HepG2 (cell line): Measurements from ENCODE around the gene MXRA8. TPM values are rescaled to one million over a fixed set of nuclear protein-coding genes. Genes with fewer than 3 reads are reported as not detected.

ENCODE experiments used
- ATAC-seq: fragments of 200-7000 bp; cut with Tn5 transposase; 3 replicates; pipeline ENCODE4 v1.9.1; 2020; ENCODE audit warnings: mild to moderate bottlenecking, moderate library complexity
- BruUV-seq: library from RNA; stranded (reverse); fragments of 400-500 nt; replicated peaks from 2 replicates; lab custom pipeline; 2021; lab: Mats Ljungman, UMichigan
- CTCF ChIA-PET: fragments of 300-600 bp; formaldehyde crosslinking; extraction: SDS; loops from one replicate; lab custom pipeline; 2021; ENCODE audit warnings: low total read pairs, inconsistent platforms, low intra/inter-chr PET ratio; lab: Yijun Ruan, JAX
- POLR2A ChIA-PET: fragments of 350-600 bp; sonication (Branson Sonifier 250); formaldehyde crosslinking; loops from one replicate; lab custom pipeline; 2020; ENCODE audit warnings: antibody characterized with exemption, inconsistent platforms; lab: Yijun Ruan, JAX
- DNase-seq: peaks from one replicate; pipeline ENCODE4 v3.0.0-alpha.2; 2015; ENCODE audit warnings: low spot score
- FAIRE-seq: peaks from 3 replicates; lab custom pipeline; 2011; peaks lifted over from hg19 to GRCh38; lab: Jason Lieb, UNC
- H2AFZ ChIP-seq: one replicate; pipeline ENCODE4 v1.6.1; 2011; ENCODE audit warnings: low read length, inconsistent platforms
- H3K27ac ChIP-seq: fragments of 300-600 bp; 3 replicates; pipeline ENCODE4 v1.8.0; 2011; ENCODE audit warnings: mixed run types, mild to moderate bottlenecking, mixed read lengths, low read length, inconsistent platforms; ENCODE audit not compliant: insufficient read depth; ENCODE audit errors: extremely low read length
- H3K27me3 ChIP-seq, 2 experiments: fragments of 200-600 bp in 1 of 2; 2 replicates in 1 of 2; 3 replicates in 1 of 2; pipeline versions ENCODE4 v1.6.0 to v1.8.0; 2011; ENCODE audit warnings: low read length in 2 of 2, mild to moderate bottlenecking in 2 of 2, moderate library complexity in 2 of 2, inconsistent platforms in 1 of 2; ENCODE audit not compliant: insufficient read depth in 2 of 2, control insufficient read depth in 1 of 2
- H3K36me3 ChIP-seq, 2 experiments: fragments of 200-600 bp in 1 of 2; replicated peaks in 1 of 2; 2 replicates in 1 of 2; 3 replicates in 1 of 2; pipeline versions ENCODE4 v1.5.1 to v1.8.0; 2011; ENCODE audit warnings: low read length in 2 of 2, inconsistent platforms in 1 of 2; ENCODE audit not compliant: insufficient read depth in 2 of 2, control insufficient read depth in 1 of 2
- H3K4me1 ChIP-seq: 2 replicates; pipeline ENCODE4 v1.5.1; 2012; ENCODE audit warnings: low read length, inconsistent platforms; ENCODE audit not compliant: insufficient read depth
- H3K4me2 ChIP-seq: 2 replicates; pipeline ENCODE4 v1.6.0; 2011; ENCODE audit warnings: low read depth, low read length, inconsistent platforms
- H3K4me3 ChIP-seq, 3 experiments: fragments of 200-600 bp in 1 of 3; sonication (generic), shearing (Covaris generic) in 1 of 3; replicated peaks in 1 of 3; 2 replicates each; pipeline ENCODE4 v1.5.1; 2011 to 2016; ENCODE audit warnings: low read length in 3 of 3, inconsistent platforms in 2 of 3, low read depth in 2 of 3, mild to moderate bottlenecking in 2 of 3, control low read depth in 1 of 3, mixed read lengths in 1 of 3; ENCODE audit not compliant: insufficient read depth in 1 of 3
- H3K79me2 ChIP-seq: one replicate; pipeline ENCODE4 v1.6.1; 2011; ENCODE audit warnings: low read length, inconsistent platforms; ENCODE audit not compliant: insufficient read depth
- H3K9ac ChIP-seq: 2 replicates; pipeline ENCODE4 v1.6.0; 2011; ENCODE audit warnings: mild to moderate bottlenecking, low read depth, low read length, inconsistent platforms; ENCODE audit not compliant: insufficient read depth
- H3K9me3 ChIP-seq: 2 replicates; pipeline ENCODE4 v1.5.1; 2012; ENCODE audit warnings: mild to moderate bottlenecking, low read length
- H4K20me1 ChIP-seq: 2 replicates; pipeline ENCODE4 v1.6.0; 2011; ENCODE audit warnings: inconsistent platforms, mild to moderate bottlenecking, low read length, moderate library complexity; ENCODE audit not compliant: insufficient read depth
- BORCS8-MEF2B ChIP-seq: sonication (generic); formaldehyde crosslinking; IDR thresholded peaks from 2 replicates; pipeline ENCODE4 v1.8.0; 2022; ENCODE audit warnings: mild to moderate bottlenecking, missing genetic modification reagents
- FOXO1 ChIP-seq: sonication (generic); formaldehyde crosslinking; IDR thresholded peaks from 2 replicates; pipeline ENCODE4 v1.4.0; 2020; ENCODE audit warnings: missing genetic modification reagents
- KLF11 ChIP-seq: IDR thresholded peaks from 2 replicates; pipeline ENCODE4 v1.6.1; 2016; ENCODE audit warnings: missing compliant biosample characterization
- TEAD2 ChIP-seq: sonication (generic); formaldehyde crosslinking; IDR thresholded peaks from 2 replicates; pipeline ENCODE4 v1.9.0; 2021; ENCODE audit warnings: missing genetic modification reagents
- THAP9 ChIP-seq: sonication (generic); formaldehyde crosslinking; IDR thresholded peaks from 2 replicates; pipeline ENCODE4; 2020; ENCODE audit warnings: missing genetic modification reagents, mild to moderate bottlenecking, borderline replicate concordance
- TOE1 ChIP-seq: sonication (generic); formaldehyde crosslinking; IDR thresholded peaks from 2 replicates; pipeline ENCODE4 v1.4.0; 2020; ENCODE audit warnings: mild to moderate bottlenecking, missing genetic modification reagents
- WIZ ChIP-seq: sonication (generic); formaldehyde crosslinking; IDR thresholded peaks from 2 replicates; pipeline ENCODE4 v1.5.1; 2020; ENCODE audit warnings: mild to moderate bottlenecking, missing genetic modification reagents
- ZC3H13 ChIP-seq: sonication (generic); formaldehyde crosslinking; IDR thresholded peaks from 2 replicates; pipeline ENCODE4 v1.8.1; 2023; ENCODE audit warnings: mild to moderate bottlenecking, missing genetic modification reagents, moderate library complexity
- ZFYVE20 ChIP-seq: sonication (generic); formaldehyde crosslinking; IDR thresholded peaks from 2 replicates; pipeline ENCODE4 v1.8.0; 2023; ENCODE audit warnings: low read depth, mild to moderate bottlenecking, moderate library complexity, missing genetic modification reagents, borderline replicate concordance
- ZNF263 ChIP-seq: sonication (generic); formaldehyde crosslinking; IDR thresholded peaks from 2 replicates; pipeline ENCODE4 v1.4.0; 2020; ENCODE audit warnings: missing genetic modification reagents
- ZNF616 ChIP-seq: sonication (generic); formaldehyde crosslinking; IDR thresholded peaks from 2 replicates; pipeline ENCODE4 v1.5.0; 2020; ENCODE audit warnings: low read depth, mild to moderate bottlenecking, missing genetic modification reagents
- WGBS: methylation state at CpG from one replicate; pipeline ENCODE4 v1.1.6; 2017; ENCODE audit warnings: low lambda C conversion rate; 5-methylcytosine and 5-hydroxymethylcytosine counted together
- in situ Hi-C: cut with HindIII; loops from 2 replicates; pipeline ENCODE4 v1.10.0; 2017; ENCODE audit warnings: low pct_unique_long_range_greater_than_20kb; ENCODE audit not compliant: extremely low pct_ligation_motif_present
- intact Hi-C: fragments of 100-400 bp; cut with micrococcal nuclease; formaldehyde crosslinking; loops from one replicate; pipeline ENCODE4 v1.10.0; 2022; ENCODE audit not compliant: unreplicated experiment
- polyA plus RNA-seq, 8 experiments: library from polyadenylated mRNA; depleted of rRNA in 3 of 8; stranded (reverse) in 7 of 8; unstranded in 1 of 8; fragments of >200 nt; fragmentation: Illumina TruSeq in 4 of 8; extraction: Trizol in 4 of 8; gene quantifications; 2 replicates each; pipeline versions ENCODE4 v1.2.1 to v1.2.3, GENCODE V29; 2011 to 2016; ENCODE audit warnings: low read depth in 4 of 8, missing spikeins in 1 of 8, mixed read lengths in 1 of 8; ENCODE audit not compliant: insufficient read depth in 1 of 8
- total RNA-seq, 5 experiments: library from RNA; depleted of rRNA; stranded (reverse); fragments of >200 nt; fragmentation: Illumina TruSeq; extraction: Trizol; gene quantifications; 2 replicates each; pipeline ENCODE4 v1.2.3, GENCODE V29; 2016; ENCODE audit warnings: low read depth in 1 of 5
- TF ChIP-seq, protein P1 (sequence below): sonication (generic); formaldehyde crosslinking; IDR thresholded peaks from 2 replicates; pipeline ENCODE4 v1.8.1; 2023; ENCODE audit warnings: missing genetic modification reagents, mild to moderate bottlenecking, borderline replicate concordance
- TF ChIP-seq, protein P2 (sequence below): sonication (generic); formaldehyde crosslinking; IDR thresholded peaks from 2 replicates; pipeline ENCODE4 v1.8.0; 2022; ENCODE audit warnings: mild to moderate bottlenecking, missing genetic modification reagents, moderate library complexity
- TF ChIP-seq, protein P3 (sequence below): sonication (generic); formaldehyde crosslinking; IDR thresholded peaks from 2 replicates; pipeline ENCODE4 v1.5.1; 2020; ENCODE audit warnings: mild to moderate bottlenecking, moderate library complexity, missing genetic modification reagents
- TF ChIP-seq, protein P4 (sequence below): sonication (generic); formaldehyde crosslinking; IDR thresholded peaks from 2 replicates; pipeline ENCODE4 v1.4.0; 2020; ENCODE audit warnings: missing genetic modification reagents, borderline replicate concordance

The MXRA8 gene
- total and polyA plus RNA-seq, 2 of the 13 experiments (the other 11 are each of a cell fraction or from before 2014, with no cell fraction given): 19.8 to 44.8 TPM

- Histone ChIP-seq H3K79me2 (peaks cover 51% of the 10 kb centered on the region), H3K4me3 (peak overlapping the region; percentile 75 to 95 (median 93)), H3K4me2 (peak overlapping the region; percentile 85), H2AFZ (no peak overlapping the region), H3K9me3 (no peaks in the 10 kb centered on the region), H3K36me3 (peaks cover 20 to 55% of the 10 kb centered on the region in 2 experiments), H3K27ac (peak overlapping the region; percentile 82), H3K4me1 (peaks cover 45% of the 10 kb centered on the region), H3K27me3 (no peaks in the 10 kb centered on the region), H4K20me1 (peaks cover 17% of the 10 kb centered on the region), H3K9ac (peak overlapping the region; percentile 98)
- WGBS: 37% methylated on average over 18 of the region's 19 CpGs
- ChIA-PET CTCF (no interaction called here), POLR2A (interaction anchor here (1.1 to 12.4 kb wide), 6 partner anchors 10 to 107 kb away, joined by 3 to 355 read pairs (median 21); partner anchors contain the start of genes AURKAIP1, MRPL20, MXRA8 and VWA1)
- in situ Hi-C loops (no loop called here), intact Hi-C loops (loop anchor here (2.0 kb wide), 1 partner anchor 21 kb away; no protein-coding TSS in a partner anchor)
- TSS peak; percentile 60 for BruUV-seq
- DNase-seq (peak; percentile 39), ATAC-seq (no peak), FAIRE-seq (no peak)
- TF ChIP-seq ZNF263 (CRISPR knock-in tag) (no peak), ZFYVE20 (CRISPR knock-in tag) (no peak), TOE1 (CRISPR knock-in tag) (no peak), FOXO1 (no peak), ZNF616 (CRISPR knock-in tag) (no peak), THAP9 (CRISPR knock-in tag) (0 out of 2 replicates have a peak, but pooled peaks have one; percentile 17), KLF11 (CRISPR knock-in tag) (no peak), BORCS8-MEF2B (CRISPR knock-in tag) (no peak), ZC3H13 (CRISPR knock-in tag) (no peak), TEAD2 (CRISPR knock-in tag) (no peak), WIZ (CRISPR knock-in tag) (no peak)
- TF ChIP-seq, protein P1, sequence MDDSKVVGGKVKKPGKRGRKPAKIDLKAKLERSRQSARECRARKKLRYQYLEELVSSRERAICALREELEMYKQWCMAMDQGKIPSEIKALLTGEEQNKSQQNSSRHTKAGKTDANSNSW (CRISPR knock-in tag): no peak
- TF ChIP-seq, protein P2, sequence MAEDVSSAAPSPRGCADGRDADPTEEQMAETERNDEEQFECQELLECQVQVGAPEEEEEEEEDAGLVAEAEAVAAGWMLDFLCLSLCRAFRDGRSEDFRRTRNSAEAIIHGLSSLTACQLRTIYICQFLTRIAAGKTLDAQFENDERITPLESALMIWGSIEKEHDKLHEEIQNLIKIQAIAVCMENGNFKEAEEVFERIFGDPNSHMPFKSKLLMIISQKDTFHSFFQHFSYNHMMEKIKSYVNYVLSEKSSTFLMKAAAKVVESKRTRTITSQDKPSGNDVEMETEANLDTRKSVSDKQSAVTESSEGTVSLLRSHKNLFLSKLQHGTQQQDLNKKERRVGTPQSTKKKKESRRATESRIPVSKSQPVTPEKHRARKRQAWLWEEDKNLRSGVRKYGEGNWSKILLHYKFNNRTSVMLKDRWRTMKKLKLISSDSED: no peak
- TF ChIP-seq, protein P3, sequence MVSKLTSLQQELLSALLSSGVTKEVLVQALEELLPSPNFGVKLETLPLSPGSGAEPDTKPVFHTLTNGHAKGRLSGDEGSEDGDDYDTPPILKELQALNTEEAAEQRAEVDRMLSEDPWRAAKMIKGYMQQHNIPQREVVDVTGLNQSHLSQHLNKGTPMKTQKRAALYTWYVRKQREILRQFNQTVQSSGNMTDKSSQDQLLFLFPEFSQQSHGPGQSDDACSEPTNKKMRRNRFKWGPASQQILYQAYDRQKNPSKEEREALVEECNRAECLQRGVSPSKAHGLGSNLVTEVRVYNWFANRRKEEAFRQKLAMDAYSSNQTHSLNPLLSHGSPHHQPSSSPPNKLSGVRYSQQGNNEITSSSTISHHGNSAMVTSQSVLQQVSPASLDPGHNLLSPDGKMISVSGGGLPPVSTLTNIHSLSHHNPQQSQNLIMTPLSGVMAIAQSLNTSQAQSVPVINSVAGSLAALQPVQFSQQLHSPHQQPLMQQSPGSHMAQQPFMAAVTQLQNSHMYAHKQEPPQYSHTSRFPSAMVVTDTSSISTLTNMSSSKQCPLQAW (CRISPR knock-in tag): no peak
- TF ChIP-seq, protein P4, sequence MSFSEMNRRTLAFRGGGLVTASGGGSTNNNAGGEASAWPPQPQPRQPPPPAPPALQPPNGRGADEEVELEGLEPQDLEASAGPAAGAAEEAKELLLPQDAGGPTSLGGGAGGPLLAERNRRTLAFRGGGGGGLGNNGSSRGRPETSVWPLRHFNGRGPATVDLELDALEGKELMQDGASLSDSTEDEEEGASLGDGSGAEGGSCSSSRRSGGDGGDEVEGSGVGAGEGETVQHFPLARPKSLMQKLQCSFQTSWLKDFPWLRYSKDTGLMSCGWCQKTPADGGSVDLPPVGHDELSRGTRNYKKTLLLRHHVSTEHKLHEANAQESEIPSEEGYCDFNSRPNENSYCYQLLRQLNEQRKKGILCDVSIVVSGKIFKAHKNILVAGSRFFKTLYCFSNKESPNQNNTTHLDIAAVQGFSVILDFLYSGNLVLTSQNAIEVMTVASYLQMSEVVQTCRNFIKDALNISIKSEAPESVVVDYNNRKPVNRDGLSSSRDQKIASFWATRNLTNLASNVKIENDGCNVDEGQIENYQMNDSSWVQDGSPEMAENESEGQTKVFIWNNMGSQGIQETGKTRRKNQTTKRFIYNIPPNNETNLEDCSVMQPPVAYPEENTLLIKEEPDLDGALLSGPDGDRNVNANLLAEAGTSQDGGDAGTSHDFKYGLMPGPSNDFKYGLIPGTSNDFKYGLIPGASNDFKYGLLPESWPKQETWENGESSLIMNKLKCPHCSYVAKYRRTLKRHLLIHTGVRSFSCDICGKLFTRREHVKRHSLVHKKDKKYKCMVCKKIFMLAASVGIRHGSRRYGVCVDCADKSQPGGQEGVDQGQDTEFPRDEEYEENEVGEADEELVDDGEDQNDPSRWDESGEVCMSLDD (CRISPR knock-in tag): no peak
Observed at GRCh38 chr1:1397839-1398523, 39.6 kb upstream of the MXRA8 start.
